Neuronal stem cell (in vitro differentiated cells): Measurements from ENCODE around the gene SLC12A3.

Experiments
- DNase-seq: peaks from one replicate; pipeline ENCODE4 v3.0.0-alpha.2; 2013; ENCODE audit warnings: low spot score
- H2AFZ ChIP-seq: one replicate; pipeline ENCODE4 v1.6.1; 2013; ENCODE audit warnings: mild to moderate bottlenecking, low read length, inconsistent platforms
- H2AK5ac ChIP-seq: 2 replicates; pipeline ENCODE4 v1.6.1; 2013; ENCODE audit warnings: low read depth, mild to moderate bottlenecking, inconsistent platforms, low read length, moderate library complexity, mixed read lengths
- H2BK120ac ChIP-seq: 2 replicates; pipeline ENCODE4 v1.6.1; 2013; ENCODE audit warnings: low read depth, mild to moderate bottlenecking, inconsistent platforms, low read length, moderate library complexity, mixed read lengths
- H2BK12ac ChIP-seq: one replicate; pipeline ENCODE4 v1.6.1; 2013; ENCODE audit warnings: low read length, inconsistent platforms
- H2BK15ac ChIP-seq: 2 replicates; pipeline ENCODE4 v1.6.1; 2013; ENCODE audit warnings: mild to moderate bottlenecking, low read length, inconsistent platforms, mixed read lengths
- H2BK5ac ChIP-seq: one replicate; pipeline ENCODE4 v1.6.1; 2013; ENCODE audit warnings: inconsistent platforms, mild to moderate bottlenecking, low read length, moderate library complexity
- H3K14ac ChIP-seq: one replicate; pipeline ENCODE4 v1.6.1; 2013; ENCODE audit warnings: low read length, inconsistent platforms
- H3K18ac ChIP-seq: 2 replicates; pipeline ENCODE4 v1.6.1; 2013; ENCODE audit warnings: low read length, inconsistent platforms
- H3K23ac ChIP-seq: 2 replicates; pipeline ENCODE4 v1.6.1; 2013; ENCODE audit warnings: low read depth, mild to moderate bottlenecking, mixed read lengths, low read length, inconsistent platforms; ENCODE audit not compliant: poor library complexity
- H3K27ac ChIP-seq: replicated peaks from 3 replicates; pipeline ENCODE4 v1.5.1; 2013; ENCODE audit warnings: low read length, inconsistent platforms
- H3K27me3 ChIP-seq, 3 experiments: 2 replicates each; pipeline ENCODE4 v1.6.1; 2013; ENCODE audit warnings: low read length in 3 of 3, mild to moderate bottlenecking in 2 of 3, inconsistent platforms in 1 of 3, low read depth in 1 of 3, mixed read lengths in 1 of 3, moderate library complexity in 1 of 3; ENCODE audit not compliant: control insufficient read depth in 3 of 3, insufficient read depth in 3 of 3
- H3K36me3 ChIP-seq, 2 donors: replicated peaks in 1 of 2; 2 replicates each; pipeline ENCODE4 v1.6.1; 2013; ENCODE audit warnings: low read length in 2 of 2; ENCODE audit not compliant: control insufficient read depth in 2 of 2, insufficient read depth in 2 of 2
- H3K4ac ChIP-seq: 2 replicates; pipeline ENCODE4 v1.6.1; 2013; ENCODE audit warnings: inconsistent platforms, mild to moderate bottlenecking, low read length, moderate library complexity
- H3K4me1 ChIP-seq, 2 donors: 1 replicate in 1 of 2; 2 replicates in 1 of 2; pipeline ENCODE4 v1.6.1; 2013; ENCODE audit warnings: low read length in 2 of 2, low read depth in 1 of 2; ENCODE audit not compliant: control insufficient read depth in 2 of 2, insufficient read depth in 1 of 2
- H3K4me2 ChIP-seq: one replicate; pipeline ENCODE4 v1.6.1; 2013; ENCODE audit warnings: mild to moderate bottlenecking, low read length, inconsistent platforms; ENCODE audit not compliant: insufficient read depth, poor library complexity, severe bottlenecking
- H3K4me3 ChIP-seq, 2 donors: 2 replicates each; pipeline ENCODE4 v1.5.1; 2013; ENCODE audit warnings: low read length in 2 of 2, mild to moderate bottlenecking in 2 of 2, inconsistent platforms in 1 of 2, moderate library complexity in 1 of 2
- H3K79me1 ChIP-seq: one replicate; pipeline ENCODE4 v1.6.1; 2013; ENCODE audit warnings: low read depth, mild to moderate bottlenecking, inconsistent platforms, low read length, moderate library complexity
- H3K9ac ChIP-seq: one replicate; pipeline ENCODE4 v1.6.1; 2013; ENCODE audit warnings: mild to moderate bottlenecking, low read depth, low read length, inconsistent platforms; ENCODE audit not compliant: poor library complexity
- H3K9me3 ChIP-seq, 2 donors: replicated peaks in 1 of 2; 2 replicates each; pipeline versions ENCODE3 to v1.6.1; 2013; ENCODE audit warnings: low read length in 2 of 2, mild to moderate bottlenecking in 2 of 2, inconsistent platforms in 1 of 2, low read depth in 1 of 2, mixed read lengths in 1 of 2, moderate library complexity in 1 of 2; ENCODE audit not compliant: control insufficient read depth in 2 of 2, insufficient read depth in 1 of 2
- H4K8ac ChIP-seq: one replicate; pipeline ENCODE4 v1.6.1; 2013; ENCODE audit warnings: low read depth, mild to moderate bottlenecking, inconsistent platforms, low read length, moderate library complexity
- H4K91ac ChIP-seq: one replicate; pipeline ENCODE4 v1.6.1; 2013; ENCODE audit warnings: low read length, low read depth, mild to moderate bottlenecking, inconsistent platforms; ENCODE audit not compliant: poor library complexity
- WGBS, 2 donors: extraction: QIAGEN DNeasy Blood & Tissue Kit; methylation state at CpG; one replicate each; pipeline ENCODE4 v1.1.7; 2013; ENCODE audit warnings: missing lambda C conversion rate in 2 of 2, mixed read lengths in 1 of 2; ENCODE audit not compliant: insufficient read length in 2 of 2, insufficient replicate concordance in 1 of 2; ENCODE audit errors: extremely low coverage in 2 of 2; 5-methylcytosine and 5-hydroxymethylcytosine counted together

Gene SLC12A3

DNA sequence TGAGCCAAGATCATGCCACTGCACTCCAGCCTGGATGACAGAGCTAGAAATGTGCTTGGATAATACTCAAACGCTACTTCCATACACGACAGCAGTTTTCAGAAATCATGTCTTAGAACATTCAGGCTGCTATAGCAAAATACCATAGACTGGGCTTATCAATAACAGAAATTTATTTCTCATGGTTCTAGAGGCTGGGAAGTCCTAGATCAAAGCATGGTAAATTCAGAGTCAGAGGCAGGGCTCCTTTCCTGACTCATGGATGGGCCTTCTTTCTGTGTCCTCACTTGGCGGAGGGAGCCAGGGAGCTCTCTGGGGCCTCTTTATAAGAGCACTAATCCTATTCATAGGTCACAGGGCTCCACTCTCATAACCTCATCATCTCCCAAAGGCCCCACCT, 42.4 kb downstream of the SLC12A3 start:
- no peak for DNase-seq
- H2BK12ac ChIP-seq: no peak overlapping the region
- WGBS, 2 donors: no CpG with 5 or more reads among the region's 3 CpGs

DNA sequence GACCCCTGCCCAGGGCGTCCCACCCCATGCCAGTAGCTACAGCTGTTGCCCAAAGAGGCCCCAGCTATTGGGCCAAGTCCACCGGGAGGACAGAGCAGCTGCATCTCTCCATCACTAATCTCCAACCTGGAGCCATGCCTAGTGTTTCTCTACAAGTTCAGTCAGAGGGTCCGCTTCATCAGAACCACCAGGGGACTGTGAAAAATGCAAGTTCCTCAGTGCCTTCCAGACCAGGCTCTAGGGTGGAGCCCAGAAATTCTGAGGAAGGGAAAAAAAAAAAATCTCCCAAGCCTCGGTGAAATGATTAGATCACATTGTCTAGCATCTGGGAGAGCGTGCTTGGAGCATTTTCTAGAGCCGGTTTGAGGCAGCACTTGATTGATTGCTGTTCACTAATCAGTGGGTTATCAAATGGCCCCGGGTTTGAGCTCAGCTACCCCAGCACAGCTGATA, 44.5 kb downstream of the SLC12A3 start:
- H3K36me3 ChIP-seq: no peaks in the 10 kb centered on the region
- H3K27me3 ChIP-seq: peaks cover 0 to 7% (median 0%) of the 10 kb centered on the region in 3 experiments
- H2AK5ac ChIP-seq: no peak overlapping the region
- H3K9me3 ChIP-seq: no peaks in the 10 kb centered on the region
- no peak overlapping the region for H3K9ac ChIP-seq
- H2AFZ ChIP-seq: no peak overlapping the region
- no CpG with 5 or more reads among the region's 7 CpGs for WGBS, 2 donors
- no peak overlapping the region for H2BK120ac ChIP-seq
- H3K14ac ChIP-seq: no peak overlapping the region
- no peak overlapping the region for H2BK12ac ChIP-seq
- H3K27ac ChIP-seq: no peak overlapping the region
- no peak overlapping the region for H4K91ac ChIP-seq
- H3K4me2 ChIP-seq: no peak overlapping the region
- no peaks in the 10 kb centered on the region for H3K79me1 ChIP-seq
- H3K18ac ChIP-seq: no peak overlapping the region
- no peak overlapping the region for H3K4ac ChIP-seq
- no peak for DNase-seq
- H2BK15ac ChIP-seq: no peak overlapping the region
- no peak overlapping the region for H2BK5ac ChIP-seq
- H3K4me1 ChIP-seq: peaks cover 12% of the 10 kb centered on the region in 2 donors
- H3K23ac ChIP-seq: no peak overlapping the region
- no peak overlapping the region for H4K8ac ChIP-seq
- no peak overlapping the region for H3K4me3 ChIP-seq

More for the DNA sequence above, 42.4 kb downstream of the SLC12A3 start:
- Histone ChIP-seq H3K4me3 (no peak overlapping the region), H3K27ac (no peak overlapping the region), H3K4me2 (no peak overlapping the region), H3K27me3 (peaks cover 0 to 7% (median 0%) of the 10 kb centered on the region in 3 experiments), H4K91ac (no peak overlapping the region), H3K4ac (no peak overlapping the region), H3K23ac (no peak overlapping the region), H3K36me3 (no peaks in the 10 kb centered on the region), H3K9me3 (no peaks in the 10 kb centered on the region), H3K9ac (no peak overlapping the region), H2BK15ac (no peak overlapping the region), H3K79me1 (no peaks in the 10 kb centered on the region), H2BK5ac (no peak overlapping the region), H2AK5ac (no peak overlapping the region), H2AFZ (no peak overlapping the region), H2BK120ac (no peak overlapping the region), H3K18ac (no peak overlapping the region), H3K14ac (no peak overlapping the region), H3K4me1 (peaks cover 7 to 8% of the 10 kb centered on the region in 2 donors), H4K8ac (no peak overlapping the region)

DNA sequence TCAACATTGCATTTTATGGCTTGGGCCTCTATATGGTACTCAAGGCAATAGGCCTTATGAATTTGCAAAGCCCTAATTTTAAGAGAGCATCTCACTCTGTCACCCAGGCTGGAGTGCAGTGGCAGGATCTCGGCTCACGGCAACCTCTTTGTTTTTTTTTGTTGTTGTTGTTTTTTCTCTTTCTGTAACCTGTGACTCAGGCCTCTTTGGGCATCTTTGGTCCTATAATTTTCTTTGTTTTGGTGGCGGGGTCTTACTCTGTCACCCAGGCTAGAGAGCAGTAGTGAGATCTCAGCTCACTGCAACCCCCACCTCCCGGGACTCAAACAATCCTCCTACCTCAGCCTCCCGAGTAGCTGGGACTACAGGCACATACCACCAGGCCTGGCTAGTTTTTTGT, 45.1 kb downstream of the SLC12A3 start:
- Histone ChIP-seq H3K9ac (no peak overlapping the region), H2BK5ac (no peak overlapping the region), H3K18ac (no peak overlapping the region), H4K91ac (no peak overlapping the region), H3K79me1 (no peaks in the 10 kb centered on the region), H3K36me3 (no peaks in the 10 kb centered on the region), H3K27me3 (peaks cover 0 to 7% (median 0%) of the 10 kb centered on the region in 3 experiments), H3K4ac (no peak overlapping the region), H2AK5ac (no peak overlapping the region), H3K23ac (no peak overlapping the region), H2BK15ac (no peak overlapping the region), H3K4me1 (peaks cover 12% of the 10 kb centered on the region in 2 donors), H3K27ac (no peak overlapping the region), H2AFZ (no peak overlapping the region), H3K4me3 (no peak overlapping the region), H2BK120ac (no peak overlapping the region), H4K8ac (no peak overlapping the region), H2BK12ac (no peak overlapping the region), H3K9me3 (no peaks in the 10 kb centered on the region), H3K14ac (no peak overlapping the region), H3K4me2 (no peak overlapping the region)
- WGBS, 2 donors: no CpG with 5 or more reads among the region's 5 CpGs
- no peak for DNase-seq

GRCh38 chr16:56910654-56911539, 45.9 kb downstream of the SLC12A3 start:
- H3K23ac ChIP-seq: no peak overlapping the region
- H3K9me3 ChIP-seq: no peaks in the 10 kb centered on the region
- H3K9ac ChIP-seq: no peak overlapping the region
- H2BK120ac ChIP-seq: no peak overlapping the region
- no peaks in the 10 kb centered on the region for H3K79me1 ChIP-seq
- H3K4me3 ChIP-seq: no peak overlapping the region
- no CpG with 5 or more reads among the region's 12 CpGs for WGBS, 2 donors
- no peak overlapping the region for H3K27ac ChIP-seq
- no peak overlapping the region for H4K8ac ChIP-seq
- no peak overlapping the region for H3K4me2 ChIP-seq
- no peak for DNase-seq
- no peak overlapping the region for H2BK12ac ChIP-seq
- no peaks in the 10 kb centered on the region for H3K36me3 ChIP-seq
- H2AK5ac ChIP-seq: no peak overlapping the region
- H3K27me3 ChIP-seq: peaks cover 0 to 4% (median 0%) of the 10 kb centered on the region in 3 experiments
- no peak overlapping the region for H4K91ac ChIP-seq
- H2BK15ac ChIP-seq: no peak overlapping the region
- H3K4me1 ChIP-seq: peaks cover 12 to 13% of the 10 kb centered on the region in 2 donors
- no peak overlapping the region for H3K18ac ChIP-seq
- H3K4ac ChIP-seq: no peak overlapping the region
- no peak overlapping the region for H3K14ac ChIP-seq
- H2AFZ ChIP-seq: peak overlapping the region; percentile 27
- H2BK5ac ChIP-seq: no peak overlapping the region
